ENCODE data around the gene NT5C2.
"Not testable (repeated sequence)": the region's sequence is repeated elsewhere in the genome, so short reads cannot be mapped to it uniquely, and the experiment has no call there.

NT5C2 gene

DNA sequence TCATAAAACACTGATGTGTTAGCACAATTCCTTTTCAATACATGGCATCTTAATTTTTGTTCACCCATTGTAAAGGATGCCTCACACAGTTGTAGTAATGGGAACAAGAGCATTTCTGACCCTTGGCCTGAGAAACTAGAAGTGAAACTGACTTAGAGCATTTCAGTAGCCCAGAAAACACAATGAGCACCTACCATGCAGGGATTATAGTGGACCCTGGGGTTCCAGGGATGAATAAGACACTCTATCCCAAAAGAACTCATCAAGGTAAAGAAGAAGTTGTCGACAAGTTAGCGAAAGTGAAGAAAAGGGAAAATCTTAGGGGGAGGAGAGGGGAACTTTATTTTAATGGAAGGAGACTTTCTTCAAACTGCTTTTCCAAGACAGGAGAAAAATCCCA, 125.6 kb downstream of the NT5C2 start:
- no peak for FAIRE-seq
- DNase-seq (ENCODE audit: insufficient read length, low spot score): no peak

GRCh38 chr10:103067099-103067477, 126.0 kb downstream of the NT5C2 start:
- DNase-seq (ENCODE audit: insufficient read length, low spot score); FAIRE-seq: not testable (repeated sequence)

- FAIRE-seq: no peak
- no peak for DNase-seq (ENCODE audit: insufficient read length, low spot score)
Measured at GRCh38 chr10:103066141-103067098, 126.7 kb downstream of the NT5C2 start.

- DNase-seq (ENCODE audit: insufficient read length, low spot score) (no peak), FAIRE-seq (no peak)
Measured at GRCh38 chr10:103064956-103065355, 128.1 kb downstream of the NT5C2 start.

- DNase-seq (ENCODE audit: insufficient read length, low spot score): no peak
- no peak for FAIRE-seq
Measured at GRCh38 chr10:103062854-103063590, 130.1 kb downstream of the NT5C2 start.

DNA sequence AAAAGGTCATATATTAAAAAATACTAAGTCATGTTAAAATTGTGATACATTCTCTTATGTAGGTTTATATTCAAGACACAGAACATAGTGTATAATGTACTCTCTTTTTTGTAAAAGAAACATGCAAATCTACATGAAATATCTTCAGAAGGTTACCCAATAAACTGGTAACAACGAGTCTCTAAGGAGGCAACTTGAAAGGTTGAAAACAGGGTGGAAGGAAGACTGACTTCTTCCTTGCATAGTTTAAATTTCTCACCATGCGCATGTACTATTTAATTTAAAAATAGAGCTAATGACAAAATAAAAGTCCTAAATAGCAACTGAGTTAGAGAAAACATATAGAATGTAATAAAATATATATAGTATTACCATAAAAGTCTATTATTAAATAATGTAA, 132.5 kb downstream of the NT5C2 start:
- DNase-seq (ENCODE audit: insufficient read length, low spot score) (no peak), FAIRE-seq (no peak)

- no peak for DNase-seq (ENCODE audit: insufficient read length, low spot score)
- FAIRE-seq: no peak
Measured at GRCh38 chr10:103058034-103058433, 135.0 kb downstream of the NT5C2 start.

DNA sequence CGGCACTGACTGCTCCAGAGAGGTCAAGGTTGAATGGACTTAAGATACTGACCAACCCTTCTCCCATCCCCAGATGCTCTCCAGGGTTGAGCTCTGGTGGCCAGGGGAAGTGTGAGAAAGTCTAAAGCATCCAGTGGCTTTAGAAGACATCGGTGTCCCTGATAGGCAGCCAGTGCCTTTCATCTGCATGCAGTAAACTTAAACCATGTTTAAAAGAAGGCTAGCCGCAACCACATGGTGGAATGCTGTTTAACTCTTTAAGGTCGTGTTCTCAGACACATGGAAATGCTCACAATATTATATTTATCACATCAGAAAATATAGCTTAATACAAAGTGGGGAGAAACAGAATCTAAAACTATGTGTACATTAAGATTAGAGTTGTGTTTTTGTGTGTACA, 138.0 kb downstream of the NT5C2 start:
- FAIRE-seq (no peak), DNase-seq (ENCODE audit: insufficient read length, low spot score) (no peak)

GRCh38 chr10:103054621-103055020, 138.5 kb downstream of the NT5C2 start:
- peak; percentile 68 for FAIRE-seq
- DNase-seq (ENCODE audit: insufficient read length, low spot score): no peak

- DNase-seq (ENCODE audit: insufficient read length, low spot score) (peak; percentile 37), FAIRE-seq (no peak)
Measured at GRCh38 chr10:103053659-103054581, 139.2 kb downstream of the NT5C2 start.

GRCh38 chr10:103049237-103049636, 143.8 kb downstream of the NT5C2 start:
- DNase-seq (ENCODE audit: insufficient read length, low spot score) (no peak), FAIRE-seq (no peak)

DNA sequence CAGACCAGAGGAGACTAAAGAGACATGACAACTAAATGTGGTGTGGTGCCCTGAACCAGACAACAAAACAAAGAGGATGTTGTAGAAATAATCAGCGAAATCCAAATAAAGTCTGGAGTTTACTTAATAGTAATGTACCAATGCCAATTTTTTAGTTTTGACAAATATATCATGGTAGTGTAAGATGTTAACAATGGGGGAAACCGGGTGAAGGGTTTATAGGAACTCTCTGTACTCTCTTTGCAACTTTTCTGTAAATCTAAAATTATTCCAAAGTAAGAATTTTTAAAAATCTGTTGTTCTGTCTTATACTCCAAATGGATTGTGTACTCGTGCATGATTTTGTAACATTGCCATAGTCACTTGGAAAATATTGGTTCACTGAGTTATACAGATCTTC, 145.7 kb downstream of the NT5C2 start:
- FAIRE-seq: no peak
- DNase-seq (ENCODE audit: insufficient read length, low spot score): no peak

GRCh38 chr10:103045961-103046360, 147.1 kb downstream of the NT5C2 start:
- FAIRE-seq: no peak
- DNase-seq (ENCODE audit: insufficient read length, low spot score): no peak

GRCh38 chr10:103044942-103045489, 148.1 kb downstream of the NT5C2 start:
- FAIRE-seq: no peak
- DNase-seq (ENCODE audit: insufficient read length, low spot score): no peak

GRCh38 chr10:103042908-103043307, 150.2 kb downstream of the NT5C2 start:
- FAIRE-seq (no peak), DNase-seq (ENCODE audit: insufficient read length, low spot score) (no peak)

GRCh38 chr10:103042129-103042528, 150.9 kb downstream of the NT5C2 start:
- no peak for DNase-seq (ENCODE audit: insufficient read length, low spot score)
- no peak for FAIRE-seq

- FAIRE-seq: no peak
Measured at GRCh38 chr10:103041391-103041790, 151.7 kb downstream of the NT5C2 start.

DNA sequence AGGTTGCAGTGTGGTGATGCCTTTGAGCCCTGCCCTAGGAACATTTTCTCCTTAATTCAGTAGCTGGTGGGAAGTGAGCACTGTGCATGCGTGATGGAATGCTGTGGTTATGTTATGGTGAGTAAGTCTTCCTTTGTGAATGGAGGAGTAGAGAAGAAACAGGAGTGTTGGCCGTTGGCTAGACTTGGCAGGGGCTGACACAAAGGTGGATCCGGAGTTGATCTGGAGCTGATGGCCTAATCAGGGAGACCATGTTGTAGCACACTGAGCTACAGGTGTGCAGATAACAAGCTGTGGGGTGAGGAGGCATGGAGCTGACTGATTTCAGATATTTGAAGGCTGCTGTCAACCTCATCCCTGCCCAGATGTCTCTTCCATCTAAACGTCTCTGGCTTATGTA, 152.7 kb downstream of the NT5C2 start:
- DNase-seq (ENCODE audit: insufficient read length, low spot score) (peak; percentile 27), FAIRE-seq (peak; percentile 38)

More at GRCh38 chr10:103041391-103041790, 151.7 kb downstream of the NT5C2 start:
- no peak for DNase-seq (ENCODE audit: insufficient read length, low spot score)

DNA sequence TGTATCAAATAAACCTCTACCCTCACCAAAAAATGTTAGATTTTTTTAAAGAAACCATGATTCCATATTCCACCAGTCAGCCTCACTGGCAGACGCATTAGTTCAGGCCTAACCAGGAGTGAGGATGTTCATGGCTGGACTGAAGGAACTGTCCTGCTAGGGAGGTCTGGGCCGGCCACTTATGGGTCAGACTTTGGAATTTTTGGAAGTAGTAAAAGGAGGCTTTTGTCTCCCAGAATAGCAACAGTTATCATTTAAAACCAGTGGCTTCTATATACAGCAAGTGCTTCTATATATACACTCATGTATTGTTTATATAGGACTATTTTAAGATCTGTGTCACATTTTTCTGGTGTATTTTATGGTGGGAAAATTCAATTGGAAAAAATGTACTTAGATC, 154.5 kb downstream of the NT5C2 start:
- FAIRE-seq: no peak

More for the DNA sequence above, 154.5 kb downstream of the NT5C2 start:
- no peak for DNase-seq (ENCODE audit: insufficient read length, low spot score)
